HG03432 (cell line): ENCODE data around the gene POLR3B.

Experiments used
- ATAC-seq: cut with Tn5 transposase; IDR thresholded peaks from one replicate; pipeline ENCODE4 v1.9.1; 2021; ENCODE audit warnings: mild to moderate bottlenecking, moderate library complexity; ENCODE audit not compliant: unreplicated experiment

The POLR3B gene

DNA sequence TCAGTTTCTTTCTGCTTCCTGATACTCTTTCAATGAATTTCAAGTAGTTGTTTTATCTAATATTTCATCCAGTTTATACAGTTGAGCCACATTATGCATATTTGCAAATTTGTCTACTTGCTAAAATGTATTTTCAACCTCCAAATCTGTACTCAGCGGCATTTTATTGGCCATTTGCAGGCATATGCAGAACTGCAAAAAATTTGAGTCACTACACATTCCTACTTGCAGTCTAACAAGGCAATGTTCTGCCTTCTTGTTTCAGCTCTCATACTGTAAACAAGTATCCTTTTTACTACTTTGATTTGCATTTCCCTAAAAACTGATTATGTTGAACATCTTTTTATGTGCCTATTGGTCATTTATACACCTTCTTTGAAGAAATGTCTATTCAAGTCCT lies 55.0 kb downstream of the POLR3B start:
- no peak for ATAC-seq

DNA sequence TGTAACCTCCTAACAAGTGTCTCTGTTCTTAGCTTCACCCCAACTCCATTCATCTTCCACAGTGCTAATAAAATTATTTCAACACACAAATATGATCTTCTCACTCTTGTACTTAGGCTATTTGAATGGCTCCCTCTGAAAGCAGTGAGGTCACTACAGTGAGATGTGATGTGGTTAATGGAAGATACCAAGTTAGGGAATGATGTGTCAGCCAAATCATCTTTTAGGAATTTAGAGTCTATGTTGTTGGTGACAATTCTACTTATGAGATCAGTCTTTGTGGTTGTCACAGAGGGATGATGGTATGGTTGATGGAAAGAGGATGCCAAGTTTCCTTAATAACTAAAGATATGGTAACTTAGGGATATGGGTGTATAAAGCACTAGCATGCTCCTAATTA lies 57.6 kb downstream of the POLR3B start:
- no peak for ATAC-seq

DNA sequence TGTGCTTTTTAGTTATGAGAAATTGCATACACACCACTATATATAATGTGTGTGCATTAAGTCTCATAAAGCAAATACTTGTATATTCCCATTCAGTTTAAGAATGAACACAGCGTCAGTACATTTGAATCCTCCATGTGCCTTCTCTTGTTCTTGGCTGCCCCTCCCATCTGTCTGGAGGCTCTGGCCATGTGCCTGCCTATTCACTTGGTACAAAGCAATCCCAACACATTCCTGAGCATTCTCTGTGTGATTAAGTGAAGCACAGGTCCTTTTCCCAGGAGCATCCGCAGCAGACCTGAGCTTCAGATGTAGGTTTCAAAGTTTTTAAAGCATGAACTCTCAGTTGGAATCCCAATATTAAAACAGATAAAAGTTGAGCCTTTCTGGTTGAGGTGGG lies 58.7 kb downstream of the POLR3B start:
- no peak for ATAC-seq

DNA sequence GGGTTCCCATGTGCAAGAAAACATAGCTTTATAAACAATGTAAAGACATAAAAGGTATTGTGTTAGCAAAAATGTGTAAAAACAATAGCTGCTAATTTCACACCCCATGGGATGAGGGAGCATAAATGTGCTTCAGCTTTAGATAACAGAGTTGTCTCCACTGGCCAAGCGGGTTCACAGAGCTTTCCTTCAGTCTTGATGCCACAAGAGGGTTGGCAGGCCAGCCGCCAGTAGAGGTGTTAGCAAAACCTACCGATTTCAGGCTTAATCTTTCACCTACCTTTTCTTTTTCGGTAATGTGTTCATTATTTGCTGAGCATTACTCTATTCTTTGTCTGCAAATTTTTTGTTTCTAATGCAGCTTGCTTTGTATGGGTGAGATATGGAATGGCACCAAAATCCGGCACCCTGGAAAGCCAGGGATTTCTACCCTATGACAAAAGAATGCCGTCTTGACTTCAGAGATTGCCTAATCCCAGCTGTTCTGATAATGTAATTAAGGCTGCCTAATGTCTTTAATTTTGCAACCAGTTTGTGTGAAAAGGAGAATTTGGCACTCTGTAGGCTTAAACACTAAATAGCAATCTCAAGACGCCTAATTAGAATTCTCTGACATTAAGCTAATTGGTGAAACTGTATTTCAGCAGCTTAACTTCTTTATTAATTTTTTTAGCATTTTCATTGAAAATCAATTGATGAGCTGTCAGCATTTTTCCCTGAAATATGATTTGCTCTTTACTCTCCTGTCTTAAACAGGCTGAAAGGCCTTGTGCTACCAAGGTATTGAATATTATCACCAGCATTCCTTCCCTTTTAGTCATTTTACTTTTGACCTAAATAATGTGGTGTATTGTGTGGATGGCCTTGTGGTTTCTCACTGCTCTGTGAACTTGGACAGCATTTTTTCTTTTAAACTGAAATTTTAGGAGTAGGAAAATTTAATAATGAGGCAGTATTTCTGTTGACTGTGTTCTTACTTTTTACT lies 60.7 kb downstream of the POLR3B start:
- no peak for ATAC-seq

DNA sequence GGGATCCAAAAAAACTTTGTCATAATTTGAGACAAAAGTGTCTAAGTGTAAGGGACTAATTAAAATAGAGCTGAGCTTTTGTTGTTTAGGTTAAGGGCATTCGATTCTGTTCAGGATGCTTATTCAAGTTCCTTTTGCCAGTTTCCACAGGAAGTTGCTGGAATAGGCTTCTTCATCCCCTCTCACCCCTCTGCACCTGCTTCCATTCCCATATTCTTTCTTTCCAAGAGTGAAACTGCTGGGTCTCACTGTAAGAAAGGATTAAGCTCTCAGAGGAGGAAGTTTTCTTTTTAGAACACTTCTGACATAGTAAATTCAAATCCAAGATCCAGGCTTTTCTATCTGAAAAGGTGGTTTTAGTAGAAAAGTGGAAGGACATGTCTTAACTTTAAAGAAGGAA lies 61.4 kb downstream of the POLR3B start:
- ATAC-seq, result no peak

DNA sequence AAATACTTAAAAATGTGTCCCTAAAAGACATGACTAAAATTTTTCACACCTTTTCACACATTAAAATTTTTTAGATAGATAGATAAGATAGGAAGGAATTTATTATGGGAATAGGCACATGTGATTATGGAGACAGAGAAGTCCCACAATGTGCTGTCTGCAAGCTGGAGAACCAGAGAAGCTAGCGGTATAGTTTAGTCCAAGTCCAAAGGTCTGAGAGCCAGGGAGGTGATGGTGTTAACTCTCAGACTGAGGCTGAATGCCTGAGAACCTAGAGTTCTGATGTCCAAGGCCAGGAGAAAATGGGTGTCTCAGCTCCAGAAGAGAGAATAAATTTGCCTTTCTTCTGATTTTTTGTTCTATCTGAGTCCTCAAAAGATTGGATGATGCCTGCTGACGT lies 65.7 kb downstream of the POLR3B start:
- ATAC-seq, result no peak

DNA sequence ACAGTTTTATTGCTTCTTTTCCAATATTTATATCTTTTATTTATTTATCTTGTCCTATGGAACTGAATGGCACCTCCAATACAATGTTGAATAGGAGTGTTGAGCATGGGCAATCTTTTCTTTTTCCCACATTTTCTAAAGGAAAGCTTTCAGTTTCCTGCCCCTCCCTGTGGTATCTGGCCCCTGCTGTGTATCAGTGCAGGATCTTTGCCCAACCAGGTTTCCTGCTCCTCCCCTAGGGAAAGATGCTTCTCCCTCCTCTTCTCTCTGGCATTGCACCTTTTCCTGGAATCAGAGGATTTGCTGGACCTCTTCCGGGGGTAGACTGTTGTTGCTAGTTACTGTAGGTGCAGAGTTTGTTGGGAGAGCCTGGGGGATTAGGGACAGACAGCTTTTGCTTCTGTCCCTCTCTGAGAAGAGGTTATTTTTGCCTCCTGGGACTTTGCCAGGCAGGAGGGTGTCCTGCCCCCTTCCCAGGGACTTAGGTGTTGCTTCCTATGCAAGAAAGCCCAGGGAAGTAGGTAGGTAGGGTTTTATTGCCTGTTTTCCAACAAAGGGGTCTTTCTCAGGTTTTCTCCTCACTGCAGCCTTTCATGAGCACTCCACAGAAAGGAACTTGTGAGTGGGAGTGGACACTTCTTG lies 67.6 kb downstream of the POLR3B start:
- no peak for ATAC-seq

DNA sequence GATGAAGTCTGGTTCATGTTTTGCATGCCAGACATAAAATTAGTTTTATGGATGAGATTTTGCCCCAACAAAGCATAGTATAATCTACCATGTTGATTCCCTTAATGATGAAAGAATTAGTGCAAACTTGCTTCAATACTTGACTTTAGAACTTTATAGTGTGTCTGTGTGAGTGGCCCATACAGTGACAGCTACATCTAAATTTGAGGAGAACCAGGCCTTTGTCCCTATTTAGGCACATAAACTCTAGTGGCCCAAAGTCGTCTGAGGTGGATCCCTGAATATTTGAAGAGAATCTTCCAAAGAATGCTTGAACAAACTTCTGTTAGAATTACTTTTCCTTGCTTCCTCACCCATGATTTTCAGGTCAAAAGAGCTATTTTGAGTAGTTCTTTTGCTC lies 70.4 kb downstream of the POLR3B start:
- no peak for ATAC-seq

DNA sequence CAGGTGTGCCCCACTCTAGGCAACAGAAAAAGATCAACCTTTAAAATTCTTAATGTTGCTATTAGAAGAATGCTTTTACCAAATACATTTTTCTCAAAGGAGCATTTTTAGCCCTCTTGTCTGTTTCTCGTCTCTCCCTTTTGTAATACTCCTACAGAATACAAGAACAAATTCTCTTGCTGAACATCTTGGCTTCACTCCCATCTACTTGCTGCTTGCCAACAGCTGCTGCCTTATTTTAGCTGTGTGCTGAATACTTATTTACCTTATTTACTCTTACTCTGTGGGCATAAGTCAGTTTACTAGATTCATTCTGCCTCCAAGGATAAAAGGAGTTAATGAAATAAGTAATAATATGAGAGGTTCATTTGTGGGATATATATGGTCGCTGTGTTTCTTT lies 70.8 kb downstream of the POLR3B start:
- ATAC-seq, result no peak

DNA sequence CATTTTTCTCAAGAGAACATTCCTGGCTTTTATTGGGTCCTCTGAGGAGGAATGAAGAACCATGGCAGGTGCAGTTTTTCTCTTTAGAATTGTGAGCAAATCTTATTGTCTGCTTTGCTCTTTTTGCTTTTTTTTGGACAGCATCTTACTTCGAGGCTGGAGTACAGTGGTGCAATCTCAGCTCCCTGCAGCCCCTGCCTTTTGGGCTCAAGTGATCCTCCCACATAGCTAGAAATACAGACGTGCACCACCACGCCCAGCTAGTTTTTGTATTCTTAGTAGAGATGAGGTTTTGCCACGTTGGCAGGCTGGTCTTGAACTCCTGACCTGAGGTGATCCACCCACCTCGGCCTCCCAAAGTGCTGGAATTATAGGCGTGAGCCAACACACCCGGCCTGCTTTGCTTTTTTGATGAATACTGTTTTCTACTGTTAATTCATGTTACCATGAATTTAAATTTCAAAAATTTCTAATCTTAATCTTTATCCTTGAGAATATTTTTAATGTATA lies 71.5 kb downstream of the POLR3B start:
- ATAC-seq, result no peak

DNA sequence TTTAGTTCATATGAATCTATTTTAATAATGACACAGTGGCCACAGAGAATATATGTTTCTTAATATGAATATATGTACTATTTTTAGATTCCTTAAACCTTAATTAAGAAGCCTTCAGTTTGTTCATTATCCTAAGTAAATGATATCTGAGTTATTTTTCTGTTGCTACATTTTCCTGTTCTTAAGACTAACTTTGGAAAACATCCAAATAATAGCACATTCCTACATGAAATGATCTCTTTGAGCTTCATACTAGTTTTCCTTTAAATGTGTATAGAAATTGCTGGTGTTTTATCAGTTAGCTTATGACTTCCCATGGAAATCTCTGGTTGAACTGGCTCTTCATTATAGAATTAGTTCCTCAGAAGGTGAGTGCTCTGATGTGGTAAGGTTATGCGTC lies 72.1 kb downstream of the POLR3B start:
- ATAC-seq, result no peak

DNA sequence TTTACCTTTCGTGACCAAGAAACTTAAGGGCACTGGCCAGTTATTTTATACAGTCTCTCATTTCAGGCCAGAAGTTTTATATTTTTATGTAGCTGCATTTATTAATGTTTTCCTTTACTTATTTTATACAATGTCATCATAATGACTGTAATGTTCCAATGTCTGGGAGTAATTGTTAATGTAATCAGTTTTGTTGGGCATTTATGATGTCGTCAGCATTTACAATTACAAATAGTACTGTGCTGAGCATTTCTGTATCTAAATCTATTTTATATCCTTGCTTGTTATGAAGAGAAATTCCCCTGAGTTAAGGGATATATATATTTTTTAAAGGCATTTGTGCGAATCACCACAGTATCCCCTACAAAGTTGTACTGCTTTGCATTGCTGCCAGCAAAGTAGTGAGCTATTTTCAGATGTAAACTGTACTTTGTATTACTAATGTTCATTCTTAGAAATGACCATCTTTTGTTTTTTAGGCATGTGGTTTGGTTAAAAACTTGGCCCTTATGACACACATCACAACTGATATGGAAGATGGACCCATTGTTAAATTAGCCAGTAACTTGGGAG lies 74.4 kb downstream of the POLR3B start:
- ATAC-seq, result no peak

DNA sequence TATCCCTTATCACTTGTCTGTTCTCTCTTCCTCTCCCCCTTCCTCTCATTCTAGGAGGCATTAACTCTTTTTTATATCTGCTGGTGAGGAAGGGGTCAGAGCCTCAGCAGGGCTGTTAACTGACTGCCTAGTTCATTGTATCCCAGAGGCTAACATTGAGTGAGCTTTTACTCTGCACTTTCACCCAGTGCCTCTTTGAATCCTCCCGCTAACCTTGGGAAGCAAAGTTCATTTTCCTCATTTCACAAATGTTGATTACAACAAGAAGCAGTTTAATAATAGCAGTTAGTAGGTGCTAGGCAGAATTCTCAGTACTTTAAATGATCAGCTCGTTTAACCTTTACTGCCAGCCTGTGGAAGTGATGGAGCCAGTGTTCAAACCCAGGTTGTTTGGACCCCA lies 75.5 kb downstream of the POLR3B start:
- ATAC-seq, result no peak

DNA sequence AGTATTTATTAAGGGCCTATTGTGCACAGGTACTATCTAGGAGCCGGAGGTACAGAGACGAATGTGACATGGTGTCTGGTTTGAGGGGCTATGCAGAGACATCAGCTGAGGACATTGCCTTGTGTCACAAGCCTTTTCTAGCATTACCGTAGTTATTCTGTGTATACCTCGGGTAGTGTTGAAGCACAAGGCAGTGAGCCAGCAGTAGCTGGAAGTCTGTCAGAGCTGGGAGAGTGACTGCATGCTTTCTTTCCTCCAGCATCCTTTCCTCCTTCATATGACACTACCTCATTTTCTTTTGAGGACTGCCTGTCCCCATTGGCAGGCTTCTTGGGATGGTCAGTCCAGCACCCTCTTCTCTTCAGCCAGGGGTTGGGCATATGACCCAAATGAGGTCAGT lies 77.0 kb downstream of the POLR3B start:
- ATAC-seq, result no peak

DNA sequence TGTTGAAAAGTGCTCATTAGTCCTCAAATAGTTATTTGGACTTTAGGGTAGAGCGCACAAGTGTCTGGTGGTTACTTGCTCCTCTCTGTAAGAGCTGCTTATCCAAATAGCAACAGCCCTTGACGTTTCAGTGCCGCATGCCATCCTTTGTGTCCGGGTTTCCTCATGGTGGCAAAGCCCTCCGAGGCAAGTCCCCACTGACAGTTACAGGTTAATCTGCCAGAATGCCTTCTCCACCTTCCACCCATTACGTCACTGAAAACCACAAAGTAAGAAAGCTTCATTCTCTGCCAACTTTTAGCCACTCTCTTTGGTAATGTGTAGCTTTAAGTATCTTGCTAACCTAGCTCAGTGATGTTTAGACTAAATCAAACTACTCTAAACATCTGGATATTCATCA lies 78.6 kb downstream of the POLR3B start:
- ATAC-seq, result no peak

DNA sequence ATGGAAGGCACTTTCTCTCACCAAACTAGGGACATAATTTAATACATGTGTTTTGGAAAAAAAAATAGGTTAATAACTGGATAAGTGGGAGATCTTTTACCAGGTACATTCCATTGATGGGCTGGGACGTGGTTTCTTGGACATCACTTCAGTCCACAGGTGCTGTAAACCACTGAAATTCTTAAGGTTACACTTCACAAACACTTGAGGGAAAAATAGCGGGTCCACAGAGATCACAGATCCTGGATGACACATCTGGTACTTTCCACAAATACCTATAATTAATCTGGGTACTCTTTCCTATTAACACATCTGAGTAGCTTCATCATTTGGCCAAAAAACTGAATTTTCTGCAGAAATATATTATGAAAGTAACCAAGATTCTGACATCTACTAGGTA lies 85.0 kb downstream of the POLR3B start:
- no peak for ATAC-seq

DNA sequence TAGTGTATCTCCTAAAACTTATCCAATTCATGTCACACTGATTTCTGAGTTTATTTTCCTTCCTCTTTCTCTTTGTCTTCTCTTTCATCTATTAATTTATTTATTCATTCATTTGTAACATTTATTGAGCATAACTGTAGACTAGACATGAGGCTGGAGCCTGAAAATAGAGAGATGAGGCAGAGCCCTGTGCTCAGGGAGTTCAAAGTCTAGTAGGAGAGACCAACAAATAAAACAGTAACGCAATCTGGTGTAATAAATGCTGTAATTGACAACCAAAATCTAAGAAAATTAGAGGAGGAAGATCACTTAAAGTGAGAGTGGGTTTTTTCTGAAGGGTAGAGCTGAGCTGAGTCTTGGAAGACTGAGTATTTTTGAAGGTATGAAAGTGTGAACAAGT lies 87.5 kb downstream of the POLR3B start:
- no peak for ATAC-seq

DNA sequence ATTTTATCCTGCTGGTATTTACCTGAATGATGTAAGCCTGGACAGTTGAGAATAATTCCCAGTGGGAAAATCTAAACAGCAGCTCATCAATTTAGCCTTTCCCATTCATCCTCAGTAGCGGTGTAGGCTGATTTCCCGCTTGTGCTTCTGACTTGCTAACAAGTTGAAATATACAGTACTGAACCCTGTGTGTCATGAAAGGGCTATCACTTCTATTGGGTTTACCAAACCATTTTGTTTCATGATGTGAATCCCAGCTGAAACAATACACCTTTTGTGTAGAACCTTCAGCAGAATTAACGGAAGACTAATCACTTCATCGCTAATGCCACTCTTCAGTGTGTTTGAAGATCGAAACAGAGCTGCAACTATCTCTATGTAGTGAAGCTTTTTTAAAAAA lies 88.4 kb downstream of the POLR3B start:
- ATAC-seq, result no peak

DNA sequence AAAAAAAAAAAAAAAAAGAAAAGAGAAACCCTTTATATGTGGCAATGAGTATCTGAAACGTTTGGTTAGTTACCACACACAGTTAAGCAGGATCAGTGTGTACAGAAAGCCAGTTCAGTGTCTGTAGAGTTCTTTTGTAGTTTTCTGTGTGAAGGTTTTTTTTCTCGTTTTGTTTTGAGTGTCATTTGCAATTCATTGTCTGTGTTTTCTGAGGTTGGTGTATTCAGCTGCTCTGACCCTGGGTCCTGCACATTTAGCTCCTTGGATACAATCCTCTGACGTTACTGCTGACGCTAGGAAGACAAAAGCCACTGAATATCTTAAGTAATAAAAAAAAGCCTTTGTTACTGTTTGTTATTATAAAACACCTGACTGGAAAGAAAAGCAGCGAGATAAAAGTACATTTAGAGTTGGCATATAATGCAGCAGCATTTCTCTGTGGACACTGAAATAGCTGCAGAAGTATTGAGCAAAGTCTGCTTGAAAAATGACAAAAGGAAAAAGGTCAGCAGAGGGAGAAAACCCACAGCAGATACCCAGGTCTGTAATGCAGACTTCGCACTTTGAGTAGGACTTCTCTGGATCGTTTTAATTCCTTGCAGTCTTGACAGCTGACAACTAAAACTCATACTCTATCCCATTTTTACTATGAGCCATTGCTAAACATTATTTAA lies 89.0 kb downstream of the POLR3B start:
- ATAC-seq, result no peak

DNA sequence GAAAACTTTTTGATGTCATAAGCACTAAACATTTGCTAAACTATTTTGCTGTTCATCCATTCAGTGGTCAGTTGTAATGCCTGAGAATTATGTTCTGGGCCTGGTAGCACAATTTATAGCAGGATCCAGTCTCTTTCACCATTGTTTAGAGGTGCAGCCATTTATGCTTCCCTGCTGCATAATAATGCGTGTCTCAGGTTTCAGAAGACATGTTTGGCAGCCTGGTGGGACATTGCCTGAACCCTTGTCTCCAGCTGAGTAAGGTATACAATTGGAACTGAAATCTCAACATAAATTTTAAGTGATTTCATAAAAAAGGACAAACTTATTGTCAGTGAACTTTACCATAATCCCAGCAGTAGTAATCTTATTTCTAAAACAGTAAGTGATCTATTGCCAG lies 94.8 kb downstream of the POLR3B start:
- ATAC-seq, result no peak

DNA sequence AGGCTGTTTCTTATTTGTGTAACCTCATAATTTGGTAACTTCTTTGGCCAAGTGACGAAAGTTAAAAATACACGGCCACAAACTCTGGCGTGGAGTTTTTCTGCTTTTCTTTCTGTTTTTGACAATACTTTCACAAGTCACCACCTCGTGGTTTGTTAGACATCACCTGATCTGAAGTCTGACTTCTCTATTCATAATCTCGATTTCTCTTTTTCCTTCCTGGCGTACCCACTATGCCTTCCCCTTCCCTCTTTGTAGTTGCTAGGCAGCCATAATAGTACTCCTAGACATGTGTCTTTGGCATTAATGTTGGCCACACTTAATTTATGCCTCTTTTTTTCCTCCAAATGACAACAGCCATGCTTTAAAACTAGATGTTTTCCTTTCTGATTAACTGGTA lies 97.6 kb downstream of the POLR3B start:
- ATAC-seq, result no peak
